HepG2 (cell line): ENCODE data around the gene CHML. TPM values are rescaled to one million over a fixed set of nuclear protein-coding genes. Genes with fewer than 3 reads are reported as not detected.

Source experiments
- ATAC-seq: fragments of 200-7000 bp; cut with Tn5 transposase; 3 replicates; pipeline ENCODE4 v1.9.1; 2020; ENCODE audit warnings: mild to moderate bottlenecking, moderate library complexity
- BruUV-seq: library from RNA; stranded (reverse); fragments of 400-500 nt; replicated peaks from 2 replicates; lab custom pipeline; 2021; lab: Mats Ljungman, UMichigan
- CTCF ChIA-PET: fragments of 300-600 bp; formaldehyde crosslinking; extraction: SDS; loops from one replicate; lab custom pipeline; 2021; ENCODE audit warnings: low total read pairs, inconsistent platforms, low intra/inter-chr PET ratio; lab: Yijun Ruan, JAX
- POLR2A ChIA-PET: fragments of 350-600 bp; sonication (Branson Sonifier 250); formaldehyde crosslinking; loops from one replicate; lab custom pipeline; 2020; ENCODE audit warnings: antibody characterized with exemption, inconsistent platforms; lab: Yijun Ruan, JAX
- DNase-seq: peaks from one replicate; pipeline ENCODE4 v3.0.0-alpha.2; 2015; ENCODE audit warnings: low spot score
- FAIRE-seq: peaks from 3 replicates; lab custom pipeline; 2011; peaks lifted over from hg19 to GRCh38; lab: Jason Lieb, UNC
- H2AFZ ChIP-seq: one replicate; pipeline ENCODE4 v1.6.1; 2011; ENCODE audit warnings: low read length, inconsistent platforms
- H3K27ac ChIP-seq: fragments of 300-600 bp; 3 replicates; pipeline ENCODE4 v1.8.0; 2011; ENCODE audit warnings: mixed run types, mild to moderate bottlenecking, mixed read lengths, low read length, inconsistent platforms; ENCODE audit not compliant: insufficient read depth; ENCODE audit errors: extremely low read length
- H3K27me3 ChIP-seq, 2 experiments: fragments of 200-600 bp in 1 of 2; 2 replicates in 1 of 2; 3 replicates in 1 of 2; pipeline versions ENCODE4 v1.6.0 to v1.8.0; 2011; ENCODE audit warnings: low read length in 2 of 2, mild to moderate bottlenecking in 2 of 2, moderate library complexity in 2 of 2, inconsistent platforms in 1 of 2; ENCODE audit not compliant: insufficient read depth in 2 of 2, control insufficient read depth in 1 of 2
- H3K36me3 ChIP-seq, 2 experiments: fragments of 200-600 bp in 1 of 2; replicated peaks in 1 of 2; 2 replicates in 1 of 2; 3 replicates in 1 of 2; pipeline versions ENCODE4 v1.5.1 to v1.8.0; 2011; ENCODE audit warnings: low read length in 2 of 2, inconsistent platforms in 1 of 2; ENCODE audit not compliant: insufficient read depth in 2 of 2, control insufficient read depth in 1 of 2
- H3K4me1 ChIP-seq: 2 replicates; pipeline ENCODE4 v1.5.1; 2012; ENCODE audit warnings: low read length, inconsistent platforms; ENCODE audit not compliant: insufficient read depth
- H3K4me2 ChIP-seq: 2 replicates; pipeline ENCODE4 v1.6.0; 2011; ENCODE audit warnings: low read depth, low read length, inconsistent platforms
- H3K4me3 ChIP-seq, 3 experiments: fragments of 200-600 bp in 1 of 3; sonication (generic), shearing (Covaris generic) in 1 of 3; replicated peaks in 1 of 3; 2 replicates each; pipeline ENCODE4 v1.5.1; 2011 to 2016; ENCODE audit warnings: low read length in 3 of 3, inconsistent platforms in 2 of 3, low read depth in 2 of 3, mild to moderate bottlenecking in 2 of 3, control low read depth in 1 of 3, mixed read lengths in 1 of 3; ENCODE audit not compliant: insufficient read depth in 1 of 3
- H3K79me2 ChIP-seq: one replicate; pipeline ENCODE4 v1.6.1; 2011; ENCODE audit warnings: low read length, inconsistent platforms; ENCODE audit not compliant: insufficient read depth
- H3K9ac ChIP-seq: 2 replicates; pipeline ENCODE4 v1.6.0; 2011; ENCODE audit warnings: mild to moderate bottlenecking, low read depth, low read length, inconsistent platforms; ENCODE audit not compliant: insufficient read depth
- H3K9me3 ChIP-seq: 2 replicates; pipeline ENCODE4 v1.5.1; 2012; ENCODE audit warnings: mild to moderate bottlenecking, low read length
- H4K20me1 ChIP-seq: 2 replicates; pipeline ENCODE4 v1.6.0; 2011; ENCODE audit warnings: inconsistent platforms, mild to moderate bottlenecking, low read length, moderate library complexity; ENCODE audit not compliant: insufficient read depth
- MXD4 ChIP-seq: IDR thresholded peaks from 2 replicates; pipeline ENCODE4 v1.6.1; 2016; ENCODE audit warnings: mild to moderate bottlenecking, missing biosample characterization, missing genetic modification reagents
- THAP8 ChIP-seq: sonication (generic); formaldehyde crosslinking; IDR thresholded peaks from 2 replicates; pipeline ENCODE4 v1.5.1; 2020; ENCODE audit warnings: missing genetic modification reagents, mild to moderate bottlenecking, borderline replicate concordance
- ZC3H4 ChIP-seq: sonication (generic); formaldehyde crosslinking; IDR thresholded peaks from 2 replicates; pipeline ENCODE4 v1.4.0; 2020; ENCODE audit warnings: missing genetic modification reagents, borderline replicate concordance
- ZNF333 ChIP-seq: sonication (generic); formaldehyde crosslinking; IDR thresholded peaks from 2 replicates; pipeline ENCODE4 v1.4.0; 2020; ENCODE audit warnings: mild to moderate bottlenecking, missing genetic modification reagents, borderline replicate concordance
- ZXDC ChIP-seq: sonication (generic); formaldehyde crosslinking; IDR thresholded peaks from 2 replicates; pipeline ENCODE4 v1.5.0; 2020; ENCODE audit warnings: mild to moderate bottlenecking, missing genetic modification reagents
- WGBS: methylation state at CpG from one replicate; pipeline ENCODE4 v1.1.6; 2017; ENCODE audit warnings: low lambda C conversion rate; 5-methylcytosine and 5-hydroxymethylcytosine counted together
- in situ Hi-C: cut with HindIII; loops from 2 replicates; pipeline ENCODE4 v1.10.0; 2017; ENCODE audit warnings: low pct_unique_long_range_greater_than_20kb; ENCODE audit not compliant: extremely low pct_ligation_motif_present
- intact Hi-C: fragments of 100-400 bp; cut with micrococcal nuclease; formaldehyde crosslinking; loops from one replicate; pipeline ENCODE4 v1.10.0; 2022; ENCODE audit not compliant: unreplicated experiment
- polyA plus RNA-seq, 8 experiments: library from polyadenylated mRNA; depleted of rRNA in 3 of 8; stranded (reverse) in 7 of 8; unstranded in 1 of 8; fragments of >200 nt; fragmentation: Illumina TruSeq in 4 of 8; extraction: Trizol in 4 of 8; gene quantifications; 2 replicates each; pipeline versions ENCODE4 v1.2.1 to v1.2.3, GENCODE V29; 2011 to 2016; ENCODE audit warnings: low read depth in 4 of 8, missing spikeins in 1 of 8, mixed read lengths in 1 of 8; ENCODE audit not compliant: insufficient read depth in 1 of 8
- total RNA-seq, 5 experiments: library from RNA; depleted of rRNA; stranded (reverse); fragments of >200 nt; fragmentation: Illumina TruSeq; extraction: Trizol; gene quantifications; 2 replicates each; pipeline ENCODE4 v1.2.3, GENCODE V29; 2016; ENCODE audit warnings: low read depth in 1 of 5
- TF ChIP-seq, protein P1 (sequence below), 2 experiments: sonication (generic) in 1 of 2; formaldehyde crosslinking in 1 of 2; IDR thresholded peaks; 2 replicates each; pipeline versions ENCODE4 v1.6.1 to v1.9.0; 2014 to 2022; ENCODE audit warnings: antibody characterized with exemption in 1 of 2, borderline replicate concordance in 1 of 2, inconsistent platforms in 1 of 2, low read depth in 1 of 2, missing genetic modification reagents in 1 of 2

The CHML gene
- total and polyA plus RNA-seq, 2 of the 13 experiments (the other 11 are each of a cell fraction or from before 2014, with no cell fraction given), result 5.2 to 16.7 TPM

GRCh38 chr1:241644259-241644658 is 4.1 kb upstream of the CHML start:
- FAIRE-seq (no peak), DNase-seq (no peak), ATAC-seq (no peak)
- intact Hi-C loops (no loop called here), in situ Hi-C loops (no loop called here)
- H3K27ac ChIP-seq, result no peak overlapping the region
- TF ChIP-seq, protein P1, sequence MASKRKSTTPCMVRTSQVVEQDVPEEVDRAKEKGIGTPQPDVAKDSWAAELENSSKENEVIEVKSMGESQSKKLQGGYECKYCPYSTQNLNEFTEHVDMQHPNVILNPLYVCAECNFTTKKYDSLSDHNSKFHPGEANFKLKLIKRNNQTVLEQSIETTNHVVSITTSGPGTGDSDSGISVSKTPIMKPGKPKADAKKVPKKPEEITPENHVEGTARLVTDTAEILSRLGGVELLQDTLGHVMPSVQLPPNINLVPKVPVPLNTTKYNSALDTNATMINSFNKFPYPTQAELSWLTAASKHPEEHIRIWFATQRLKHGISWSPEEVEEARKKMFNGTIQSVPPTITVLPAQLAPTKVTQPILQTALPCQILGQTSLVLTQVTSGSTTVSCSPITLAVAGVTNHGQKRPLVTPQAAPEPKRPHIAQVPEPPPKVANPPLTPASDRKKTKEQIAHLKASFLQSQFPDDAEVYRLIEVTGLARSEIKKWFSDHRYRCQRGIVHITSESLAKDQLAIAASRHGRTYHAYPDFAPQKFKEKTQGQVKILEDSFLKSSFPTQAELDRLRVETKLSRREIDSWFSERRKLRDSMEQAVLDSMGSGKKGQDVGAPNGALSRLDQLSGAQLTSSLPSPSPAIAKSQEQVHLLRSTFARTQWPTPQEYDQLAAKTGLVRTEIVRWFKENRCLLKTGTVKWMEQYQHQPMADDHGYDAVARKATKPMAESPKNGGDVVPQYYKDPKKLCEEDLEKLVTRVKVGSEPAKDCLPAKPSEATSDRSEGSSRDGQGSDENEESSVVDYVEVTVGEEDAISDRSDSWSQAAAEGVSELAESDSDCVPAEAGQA (IDR thresholded peaks at IDR 0.05; ENCODE audit: low read depth), result no peak
- TF ChIP-seq, protein P1 (CRISPR knock-in tag; IDR thresholded peaks at IDR 0.05; ENCODE audit: borderline replicate concordance), result no peak
- no peak for TF ChIP-seq ZC3H4 (CRISPR knock-in tag)
- TF ChIP-seq ZXDC (CRISPR knock-in tag), result no peak
- TF ChIP-seq THAP8 (CRISPR knock-in tag), result no peak
- no peak for TF ChIP-seq ZNF333
- TF ChIP-seq MXD4 (CRISPR knock-in tag), result no peak
- no peaks in the 10 kb centered on the region; a peak in 1 of 5 replicates for H3K27me3 ChIP-seq
- no peaks in the 10 kb centered on the region for H4K20me1 ChIP-seq
- WGBS, result 96% methylated on average over 2 of the region's 2 CpGs
- H3K79me2 ChIP-seq, result peaks cover 2% of the 10 kb centered on the region
- H2AFZ ChIP-seq, result no peak overlapping the region
- no peak overlapping the region for H3K4me3 ChIP-seq
- H3K4me1 ChIP-seq, result peaks cover 26% of the 10 kb centered on the region
- ChIA-PET CTCF (no interaction called here), POLR2A (no interaction called here)
- no TSS peak for BruUV-seq
- no peaks in the 10 kb centered on the region for H3K9me3 ChIP-seq
- no peak overlapping the region for H3K9ac ChIP-seq
- no peaks in the 10 kb centered on the region for H3K36me3 ChIP-seq
- H3K4me2 ChIP-seq, result no peak overlapping the region
